GM12878 (cell line): ENCODE measurements around the gene AMOTL1.

Source experiments
- BCL11A ChIP-seq: IDR thresholded peaks from 2 replicates; pipeline ENCODE4 v1.6.1; 2011; ENCODE audit warnings: low read depth, low read length
- CTCF ChIP-seq, 3 experiments: IDR thresholded peaks in 2 of 3; conservative IDR thresholded peaks in 1 of 3; 2 replicates each; pipeline ENCODE4 v1.5.1; 2011; ENCODE audit warnings: low read depth in 3 of 3, low read length in 3 of 3, mild to moderate bottlenecking in 3 of 3, control low read depth in 2 of 3, moderate library complexity in 2 of 3, inconsistent platforms in 1 of 3, mixed read lengths in 1 of 3; ENCODE audit not compliant: control insufficient read depth in 2 of 3, insufficient read depth in 1 of 3; ENCODE audit errors: extremely low read depth in 1 of 3
- DPF2 ChIP-seq: fragments of 450-650 bp; IDR thresholded peaks from 2 replicates; pipeline ENCODE4 v1.6.1; 2017; ENCODE audit warnings: mild to moderate bottlenecking
- TCF7 ChIP-seq: IDR thresholded peaks from 2 replicates; pipeline ENCODE4 v1.6.1; 2014; ENCODE audit warnings: antibody characterized with exemption, borderline replicate concordance

DNA sequence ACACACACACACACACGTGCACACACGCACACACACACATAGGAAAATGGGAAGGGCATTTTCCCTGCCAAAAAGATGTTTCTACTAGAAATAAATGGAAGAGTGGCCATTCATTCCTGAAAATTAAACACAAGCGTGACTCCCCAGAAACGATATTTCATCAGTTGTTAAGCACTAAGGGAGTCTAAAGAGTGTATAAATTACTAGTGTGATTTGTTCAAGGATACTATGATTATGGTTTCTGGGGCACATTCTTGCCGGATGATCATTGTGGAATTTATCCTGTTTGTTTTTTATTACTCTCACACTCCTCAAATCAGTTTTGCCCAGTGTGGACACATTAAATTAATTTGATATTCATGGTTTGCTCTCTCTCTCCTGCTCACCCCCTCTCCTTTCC is 16.4 kb upstream of the AMOTL1 start:
- TF ChIP-seq DPF2, result no peak
- no peak for TF ChIP-seq TCF7
- TF ChIP-seq CTCF (IDR thresholded peaks at IDR 0.05 in 2 of 3, conservative IDR thresholded peaks at IDR 0.05 in 1 of 3; ENCODE audit: control insufficient read depth in 2 of 3, extremely low read depth in 1 of 3, insufficient read depth in 1 of 3, low read depth in 3 of 3, low read length in 3 of 3), result no peak
- no peak for TF ChIP-seq BCL11A
